H7 (cell line): ENCODE results near the gene HBZ. TPM values are rescaled to one million over a fixed set of nuclear protein-coding genes. Genes with fewer than 3 reads are reported as not detected.
A peak's percentile ranks its signal among the peaks of the same experiment; 100 is the strongest.
"Not testable (repeated sequence)": the region's sequence is repeated elsewhere in the genome, so short reads cannot be mapped to it uniquely, and the experiment has no call there.

Experiments used
- DNase-seq: peaks from one replicate; pipeline ENCODE4 v3.0.0; 2012
- H3K27me3 ChIP-seq: 2 replicates; pipeline ENCODE4 v1.6.0; 2011; ENCODE audit warnings: mild to moderate bottlenecking, low read length; ENCODE audit not compliant: control insufficient read depth, insufficient read depth
- H3K36me3 ChIP-seq: replicated peaks from 2 replicates; pipeline ENCODE4 v1.5.1; 2011; ENCODE audit warnings: low read length; ENCODE audit not compliant: control insufficient read depth, insufficient read depth
- H3K4me3 ChIP-seq: 2 replicates; pipeline ENCODE4 v1.5.1; 2011; ENCODE audit warnings: low read depth, mild to moderate bottlenecking, control low read depth, low read length, moderate library complexity; ENCODE audit not compliant: insufficient read depth
- total RNA-seq: library from RNA; depleted of rRNA; stranded (reverse); fragments of >200 nt; shearing (Covaris generic); gene quantifications from 2 replicates; pipeline ENCODE4 v1.2.3, GENCODE V29; 2014; rRNA removed

HBZ gene
- total RNA-seq, 1 experiment from 2014 or later: not detected

DNA sequence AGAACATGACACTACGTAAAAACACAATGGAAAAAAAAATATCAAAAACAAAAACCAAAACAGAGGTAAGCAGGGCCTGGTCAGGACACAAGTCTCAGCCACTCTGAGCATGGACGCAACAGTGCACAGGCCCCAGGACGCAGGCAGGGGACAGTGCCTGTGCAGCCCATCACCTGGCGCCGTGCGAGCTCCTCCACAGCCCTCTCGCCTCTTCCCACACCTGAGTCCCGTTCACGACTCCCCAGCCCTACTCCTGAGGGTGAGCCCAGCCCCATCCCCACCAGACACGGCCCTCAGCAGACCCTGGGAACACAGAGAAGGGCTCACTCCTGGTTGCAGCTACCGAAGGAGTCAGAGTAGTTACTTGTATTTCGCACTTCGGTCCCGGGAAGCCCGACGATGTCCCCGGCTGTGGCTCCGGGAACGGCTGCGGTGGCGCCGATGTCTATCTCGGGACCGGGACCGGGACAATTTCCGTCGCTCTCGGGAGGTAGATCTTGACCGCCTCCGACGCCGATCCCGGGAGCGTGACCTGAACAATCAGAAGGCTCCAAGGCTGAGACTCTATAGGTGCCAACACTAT, 37.3 kb downstream of the HBZ start:
- Histone ChIP-seq H3K36me3 (peaks cover 40% of the 10 kb centered on the region), H3K27me3 (no peaks in the 10 kb centered on the region), H3K4me3 (no peak overlapping the region)
- DNase-seq: peak; percentile 47

DNA sequence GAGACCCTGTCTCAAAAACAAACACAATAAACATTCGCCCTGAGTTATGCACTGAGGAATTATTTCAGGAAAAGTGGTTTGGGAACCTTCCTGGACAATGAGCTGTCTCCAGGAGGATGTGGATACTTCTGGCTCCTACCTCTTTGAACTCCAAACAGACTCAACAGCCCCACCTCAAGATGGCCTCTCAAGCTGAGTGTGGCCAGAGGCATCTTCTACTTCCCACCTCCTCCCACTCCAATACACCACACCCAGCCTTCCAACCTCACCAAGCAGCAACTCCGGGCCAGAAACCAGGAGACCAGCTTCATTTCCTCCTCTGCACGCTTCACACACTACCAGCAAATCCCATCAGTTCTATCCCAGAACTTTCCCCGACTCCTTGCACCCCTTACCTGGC, 39.4 kb downstream of the HBZ start:
- no peaks in the 10 kb centered on the region for H3K27me3 ChIP-seq
- no peak for DNase-seq
- H3K4me3 ChIP-seq: no peak overlapping the region
- peaks cover 49% of the 10 kb centered on the region for H3K36me3 ChIP-seq

GRCh38 chr16:192686-193085, 40.2 kb downstream of the HBZ start:
- Histone ChIP-seq H3K27me3 (no peaks in the 10 kb centered on the region), H3K36me3 (peaks cover 49% of the 10 kb centered on the region), H3K4me3 (no peak overlapping the region)
- no peak for DNase-seq

- H3K4me3 ChIP-seq: no peak overlapping the region
- no peak for DNase-seq
- peaks cover 51% of the 10 kb centered on the region for H3K36me3 ChIP-seq
- no peaks in the 10 kb centered on the region for H3K27me3 ChIP-seq
Measured at GRCh38 chr16:193441-193840, 41.0 kb downstream of the HBZ start.

DNA sequence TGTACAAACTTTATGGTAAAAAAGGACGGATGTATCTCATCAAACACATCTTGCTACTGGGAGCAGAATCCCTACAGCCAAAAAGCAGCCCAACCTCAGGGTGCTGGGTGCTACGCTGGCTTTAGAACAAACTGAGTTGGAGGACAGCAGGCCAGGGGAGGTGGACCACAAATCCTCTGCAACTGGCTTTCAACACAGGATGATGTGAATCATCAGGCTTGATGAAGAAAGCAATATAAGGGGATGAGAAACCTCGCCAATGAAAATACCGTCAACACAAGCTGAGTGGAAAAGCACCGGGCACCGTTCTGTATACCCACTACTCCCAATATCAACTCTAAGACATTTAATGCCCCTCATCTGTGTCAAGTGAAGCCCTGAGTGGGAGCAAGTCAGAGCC, 42.1 kb downstream of the HBZ start:
- no peaks in the 10 kb centered on the region for H3K27me3 ChIP-seq
- H3K36me3 ChIP-seq: peaks cover 50% of the 10 kb centered on the region
- no peak overlapping the region for H3K4me3 ChIP-seq
- DNase-seq: no peak

GRCh38 chr16:200388-200787, 47.9 kb downstream of the HBZ start:
- H3K27me3 ChIP-seq: no peaks in the 10 kb centered on the region
- H3K36me3 ChIP-seq: peaks cover 28% of the 10 kb centered on the region
- H3K4me3 ChIP-seq: no peak overlapping the region
- DNase-seq: no peak

DNA sequence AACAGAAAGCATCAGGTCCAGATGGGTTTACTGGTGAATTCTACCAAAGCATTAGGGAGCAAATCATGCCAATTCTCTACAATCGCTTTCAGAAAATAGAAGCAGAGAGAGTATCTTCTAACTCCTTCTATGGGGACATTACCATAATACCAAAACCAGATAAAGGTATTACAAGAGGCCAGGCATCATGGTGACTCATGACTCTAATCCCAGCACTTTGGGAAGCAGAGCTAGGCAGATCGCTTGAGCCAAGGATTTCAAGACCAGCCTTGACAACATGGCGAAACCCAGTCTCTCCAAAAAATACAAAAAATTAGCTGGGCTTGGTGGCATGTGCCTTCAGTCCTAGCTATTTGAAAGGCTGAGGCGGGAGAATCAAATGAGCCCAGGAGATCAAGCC, 50.8 kb downstream of the HBZ start:
- H3K36me3 ChIP-seq: peaks cover 38% of the 10 kb centered on the region
- no peak for DNase-seq
- H3K4me3 ChIP-seq: no peak overlapping the region
- H3K27me3 ChIP-seq: no peaks in the 10 kb centered on the region

- H3K4me3 ChIP-seq, DNase-seq, H3K27me3 ChIP-seq: not testable (repeated sequence)
- peaks cover 31% of the 10 kb centered on the region for H3K36me3 ChIP-seq
Measured at GRCh38 chr16:204046-204445, 51.6 kb downstream of the HBZ start.

Other genes starting within 250 kb of the HBZ start
- gene POLR3K, start 99.0 kb upstream of the HBZ start, total RNA-seq: 11.0 and 13.5 TPM in 2 replicates
- 39.5 and 52.9 TPM in 2 replicates for gene SNRNP25, start 98.8 kb upstream of the HBZ start, total RNA-seq
- gene RHBDF1, start 80.0 kb upstream of the HBZ start, total RNA-seq: 38.2 and 42.5 TPM in 2 replicates
- gene MPG, start 74.4 kb upstream of the HBZ start, total RNA-seq: 140 and 181 TPM in 2 replicates
- gene NPRL3, start 14.0 kb upstream of the HBZ start, total RNA-seq: 9.9 and 10.9 TPM in 2 replicates
- gene HBM, start 13.3 kb downstream of the HBZ start, total RNA-seq: not detected in 2 replicates
- gene HBA2, start 20.2 kb downstream of the HBZ start, total RNA-seq: not detected in 2 replicates
- not detected in 2 replicates for gene HBA1, start 24.0 kb downstream of the HBZ start, total RNA-seq
- gene HBQ1, start 27.8 kb downstream of the HBZ start, total RNA-seq: 0.59 and 1.6 TPM in 2 replicates
- gene LUC7L, start 76.8 kb downstream of the HBZ start, total RNA-seq: 56.6 and 92.9 TPM in 2 replicates
- 106 and 120 TPM in 2 replicates for gene FAM234A, start 82.2 kb downstream of the HBZ start, total RNA-seq
- gene RGS11, start 123.3 kb downstream of the HBZ start, total RNA-seq: 0.69 and 0.81 TPM in 2 replicates
- 4.0 and 5.3 TPM in 2 replicates for gene ARHGDIG, start 127.9 kb downstream of the HBZ start, total RNA-seq
- 0.15 and 2.1 TPM in 2 replicates for gene PDIA2, start 130.5 kb downstream of the HBZ start, total RNA-seq
- 52.4 and 57.8 TPM in 2 replicates for gene AXIN1, start 200.1 kb downstream of the HBZ start, total RNA-seq
- 225 and 242 TPM in 2 replicates for gene MRPL28, start 217.9 kb downstream of the HBZ start, total RNA-seq
- gene PGAP6, start 229.3 kb downstream of the HBZ start, total RNA-seq: 107 and 112 TPM in 2 replicates
- 400 and 507 TPM in 2 replicates for gene NME4, start 244.6 kb downstream of the HBZ start, total RNA-seq
- 20.1 and 21.4 TPM in 2 replicates for gene DECR2, start 249.2 kb downstream of the HBZ start, total RNA-seq